T-helper 1 cell treated with Interleukin-12 subunit alpha and Interleukin-12 subunit beta and Interleukin-4 antibody, amounts not matched to agents 30 ng/mL and 1 ng/mL, for 36 hours (primary cell): ENCODE measurements around the gene PARD6B. TPM values are rescaled to one million over a fixed set of nuclear protein-coding genes. Genes with fewer than 3 reads are reported as not detected.
"Not testable (repeated sequence)": the region's sequence is repeated elsewhere in the genome, so short reads cannot be mapped to it uniquely, and the experiment has no call there.

ENCODE experiments used
- intact Hi-C: fragments of 100-400 bp; cut with micrococcal nuclease; formaldehyde crosslinking; loops from one replicate; pipeline ENCODE4 v1.15.1; 2024
- total RNA-seq: library from RNA; stranded (reverse); gene quantifications from 2 replicates; pipeline ENCODE4 v1.2.3, GENCODE V29; 2022

The PARD6B gene
- total RNA-seq, 1 donor from 2014 or later, result 4.5 TPM

DNA sequence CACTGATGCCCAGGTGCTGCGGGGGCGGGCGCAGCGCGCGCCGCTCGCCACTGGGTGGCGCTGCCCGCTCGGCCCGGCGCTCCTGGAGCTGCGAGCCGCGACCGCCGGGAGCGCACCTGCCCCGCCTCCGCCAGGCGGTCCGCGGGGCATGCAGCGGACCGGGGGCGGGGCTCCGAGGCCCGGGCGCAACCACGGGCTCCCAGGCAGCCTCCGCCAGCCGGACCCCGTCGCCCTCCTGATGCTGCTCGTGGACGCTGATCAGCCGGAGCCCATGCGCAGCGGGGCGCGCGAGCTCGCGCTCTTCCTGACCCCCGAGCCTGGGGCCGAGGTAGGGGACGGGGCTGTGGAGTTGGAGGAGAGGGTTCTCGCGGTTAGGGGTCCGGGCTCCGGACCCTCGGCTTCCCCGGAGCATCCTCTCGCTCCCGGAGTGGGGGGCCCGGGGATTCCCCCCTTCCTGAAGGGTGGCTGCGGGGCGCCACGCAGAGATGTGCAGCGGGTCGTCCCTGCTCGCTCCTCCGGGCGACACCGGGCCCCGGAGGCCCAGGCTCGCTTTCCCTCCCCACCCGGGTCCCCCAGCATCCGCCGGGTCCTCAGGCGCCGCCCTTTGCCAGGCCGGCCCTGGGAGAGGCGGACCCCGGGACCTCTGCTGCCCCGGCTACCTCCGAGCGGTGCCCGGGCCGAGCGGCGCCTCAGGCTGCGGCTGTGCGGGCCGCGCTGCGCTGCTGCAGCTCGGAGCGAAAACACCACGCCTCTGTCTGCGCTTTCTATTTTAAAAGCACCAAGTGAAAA lies 63.7 kb downstream of the PARD6B start, which contains the start of gene BCAS4:
TSS of gene BCAS4 (plus strand) at position 216 of the 789 bp plus-strand sequence. CDS start at position 239, 23 bp downstream.
- intact Hi-C loops, result loop anchor here (1.0 to 10.0 kb wide), 9 partner anchors 23 to 747 kb away; partner anchors contain the start of genes CEBPB, DPM1, MOCS3 and NFATC2

DNA sequence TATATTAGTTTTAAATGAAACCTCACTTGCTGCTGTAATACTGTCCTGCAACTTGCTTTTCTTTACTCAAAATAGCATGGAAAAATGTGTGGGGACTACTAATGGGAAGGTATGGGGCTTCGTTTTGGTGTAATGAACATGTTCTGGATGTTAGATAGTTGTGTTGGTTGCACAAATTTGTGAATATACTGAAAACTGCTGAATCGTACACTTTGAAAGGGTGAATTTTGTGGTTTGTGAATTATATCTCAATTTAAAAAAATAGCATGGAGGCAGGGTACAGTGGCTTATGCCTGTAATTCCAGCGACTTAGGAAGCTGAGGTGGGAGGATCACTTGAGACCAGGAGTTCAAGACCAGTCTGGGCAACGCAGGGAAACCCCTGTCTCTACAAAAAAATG lies 65.8 kb downstream of the PARD6B start:
- intact Hi-C loops, result loop anchor here (10.0 kb wide), 1 partner anchor 608 kb away; no protein-coding TSS in a partner anchor

DNA sequence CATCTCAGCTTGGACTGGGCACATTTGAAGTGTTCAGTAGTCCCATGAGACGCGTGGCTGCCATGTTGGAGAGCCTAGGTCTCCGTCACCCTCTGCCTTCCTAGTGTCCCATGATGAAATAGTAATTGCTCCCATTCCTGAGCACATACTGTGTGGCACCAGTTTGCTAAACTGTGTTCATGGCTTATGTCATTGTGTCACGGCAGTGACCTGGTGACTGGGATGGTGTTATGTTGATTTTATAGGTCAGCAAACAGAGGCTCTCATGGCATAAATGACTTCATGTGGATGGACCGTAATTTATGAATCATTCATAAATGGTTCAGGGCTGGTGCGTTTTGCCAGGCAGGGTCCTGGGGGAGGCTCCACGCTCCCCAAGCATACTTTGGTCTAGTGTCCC lies 67.3 kb downstream of the PARD6B start:
- intact Hi-C loops, result loop anchor here (10.0 kb wide), 1 partner anchor 606 kb away; no protein-coding TSS in a partner anchor

DNA sequence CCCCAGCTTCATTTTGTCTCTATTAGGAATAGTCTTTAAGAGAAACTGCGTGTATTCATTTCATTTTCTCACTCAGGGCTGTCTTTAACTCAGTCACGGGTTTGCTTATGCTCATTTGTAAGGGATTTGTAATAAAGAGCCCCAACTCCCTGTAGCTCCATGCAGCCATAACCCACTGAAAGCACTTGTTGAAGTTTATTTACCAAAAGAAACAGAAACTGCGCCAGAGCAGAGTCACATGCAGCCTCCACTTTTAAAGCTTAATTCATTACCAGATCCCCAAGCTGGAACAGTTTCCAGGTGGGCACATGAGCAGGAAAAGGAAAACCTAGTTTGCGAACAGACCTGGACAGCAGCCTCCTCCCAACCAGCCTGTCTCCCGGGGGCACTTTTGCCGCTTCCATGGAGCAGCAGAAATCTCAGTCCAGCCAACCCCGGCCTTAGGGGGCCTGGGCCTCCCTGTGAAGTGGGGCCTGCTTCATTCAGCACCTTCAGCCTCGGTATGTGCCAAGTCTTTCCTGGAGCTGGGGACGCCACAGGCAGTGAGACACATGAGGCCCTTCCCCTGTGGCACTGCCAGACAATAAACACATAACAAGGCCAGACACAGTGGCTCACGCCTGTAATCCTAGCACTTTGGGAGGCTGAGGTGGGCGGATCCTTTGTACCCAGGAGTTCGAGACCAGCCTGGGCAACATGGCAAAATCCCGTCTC lies 68.0 kb downstream of the PARD6B start:
- intact Hi-C loops, result loop anchor here (10.0 kb wide), 1 partner anchor 605 kb away; no protein-coding TSS in a partner anchor

DNA sequence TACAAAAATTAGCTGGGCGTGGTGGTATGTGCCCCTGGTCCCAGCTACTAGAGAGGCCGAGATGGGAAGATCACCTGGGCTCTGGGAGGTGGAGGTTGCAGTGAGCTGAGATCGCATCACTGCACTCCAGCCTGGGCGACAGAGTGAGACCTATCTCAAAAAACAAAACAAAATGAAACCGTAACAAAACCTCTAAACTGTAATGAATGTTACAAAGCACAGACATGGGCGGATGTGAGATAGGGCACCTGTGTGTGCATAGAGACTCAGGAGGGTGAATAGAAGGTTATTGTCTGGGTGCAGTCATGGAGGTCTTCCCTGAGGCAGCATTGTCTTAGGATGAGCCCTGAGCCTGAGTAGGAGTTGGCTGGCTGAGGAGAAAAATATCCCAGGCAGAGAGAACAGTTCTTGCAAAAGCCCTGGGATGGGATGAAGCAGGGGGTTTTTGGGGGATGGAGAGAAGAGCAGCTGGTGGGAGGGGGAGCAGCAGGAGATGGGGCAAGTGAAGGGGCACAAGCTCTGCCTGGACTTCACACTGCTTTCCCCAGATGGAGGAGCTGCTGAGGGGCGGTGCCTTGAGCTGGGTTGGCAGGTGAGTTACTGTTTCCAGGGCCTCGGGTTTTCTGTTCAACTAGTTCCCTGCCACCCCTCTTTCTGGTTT lies 68.6 kb downstream of the PARD6B start:
- intact Hi-C loops, result loop anchor here (10.0 kb wide), 1 partner anchor 605 kb away; no protein-coding TSS in a partner anchor

DNA sequence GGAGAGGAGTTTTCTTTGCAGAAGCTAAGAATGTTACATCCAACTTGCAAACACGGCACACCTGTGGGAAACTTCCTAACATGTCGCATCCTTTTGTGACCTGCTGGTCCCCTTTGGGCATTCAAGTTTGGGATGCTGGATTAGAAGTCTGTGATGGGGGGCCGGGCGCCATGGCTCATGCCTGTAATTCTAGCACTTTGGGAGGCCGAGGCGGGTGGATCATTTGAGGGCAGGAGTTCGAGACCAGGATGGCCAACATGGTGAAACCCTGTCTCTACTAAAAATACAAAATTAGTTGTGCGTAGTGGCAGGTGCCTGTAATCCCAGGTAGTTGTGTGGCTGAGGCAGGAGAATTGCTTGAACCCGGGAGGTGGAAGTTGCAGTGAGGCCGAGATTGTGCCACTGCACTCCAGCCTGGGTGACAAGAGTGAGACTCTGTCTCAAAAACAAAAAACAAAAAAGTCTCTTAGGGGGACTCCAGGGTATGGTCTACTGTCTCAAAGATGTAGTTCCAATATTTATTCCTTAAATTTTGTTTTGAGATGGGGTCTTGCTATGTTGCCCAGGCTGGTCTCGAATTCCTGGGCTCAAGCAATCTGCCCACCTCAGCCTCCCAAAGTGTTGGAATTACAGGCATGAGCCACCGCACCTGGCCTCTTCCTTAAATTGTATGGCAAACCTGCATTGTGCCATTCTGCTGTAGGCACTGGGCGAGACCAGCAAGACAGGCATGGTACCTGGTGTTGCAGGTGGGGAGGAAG lies 69.8 kb downstream of the PARD6B start:
- intact Hi-C loops, result not testable (repeated sequence)

DNA sequence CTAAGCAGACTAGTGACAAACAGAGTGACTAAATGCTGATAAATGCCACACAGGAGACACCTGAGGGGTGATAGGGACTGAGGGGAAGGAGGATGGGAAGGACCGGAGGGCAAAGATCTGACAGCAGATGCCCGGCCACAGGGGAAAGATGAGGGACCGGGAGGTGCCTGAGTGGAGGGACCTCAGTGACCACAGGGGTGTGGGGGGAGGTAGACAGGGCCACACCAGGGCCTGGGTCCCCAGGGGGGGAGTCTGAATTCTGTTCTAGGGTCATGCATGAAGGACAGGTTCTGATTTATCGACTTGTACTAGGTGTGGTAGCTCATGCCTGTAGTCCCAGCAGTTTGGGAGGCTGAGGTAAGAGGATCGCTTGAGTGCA lies 70.4 kb downstream of the PARD6B start:
- intact Hi-C loops, result no loop called here

DNA sequence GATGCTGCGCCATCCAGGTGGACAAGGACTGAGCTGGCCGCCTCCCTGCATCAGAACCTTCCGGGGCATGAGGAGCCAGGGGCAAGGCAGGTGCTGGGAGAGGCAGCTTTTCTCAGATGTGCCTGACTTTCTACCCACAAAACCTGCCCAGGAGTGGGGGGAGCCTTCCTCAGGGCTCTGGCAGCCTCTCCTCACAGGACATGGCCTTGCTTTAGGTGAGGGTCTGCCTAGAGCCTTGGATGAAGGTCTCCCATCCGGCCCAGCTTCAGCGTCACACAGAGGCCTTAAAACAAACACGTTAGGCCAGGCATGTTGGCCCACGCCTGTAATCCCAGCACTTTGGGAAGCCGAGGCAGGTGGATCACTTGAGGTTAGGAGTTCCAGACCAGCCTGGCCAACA lies 70.9 kb downstream of the PARD6B start:
- intact Hi-C loops, result no loop called here

DNA sequence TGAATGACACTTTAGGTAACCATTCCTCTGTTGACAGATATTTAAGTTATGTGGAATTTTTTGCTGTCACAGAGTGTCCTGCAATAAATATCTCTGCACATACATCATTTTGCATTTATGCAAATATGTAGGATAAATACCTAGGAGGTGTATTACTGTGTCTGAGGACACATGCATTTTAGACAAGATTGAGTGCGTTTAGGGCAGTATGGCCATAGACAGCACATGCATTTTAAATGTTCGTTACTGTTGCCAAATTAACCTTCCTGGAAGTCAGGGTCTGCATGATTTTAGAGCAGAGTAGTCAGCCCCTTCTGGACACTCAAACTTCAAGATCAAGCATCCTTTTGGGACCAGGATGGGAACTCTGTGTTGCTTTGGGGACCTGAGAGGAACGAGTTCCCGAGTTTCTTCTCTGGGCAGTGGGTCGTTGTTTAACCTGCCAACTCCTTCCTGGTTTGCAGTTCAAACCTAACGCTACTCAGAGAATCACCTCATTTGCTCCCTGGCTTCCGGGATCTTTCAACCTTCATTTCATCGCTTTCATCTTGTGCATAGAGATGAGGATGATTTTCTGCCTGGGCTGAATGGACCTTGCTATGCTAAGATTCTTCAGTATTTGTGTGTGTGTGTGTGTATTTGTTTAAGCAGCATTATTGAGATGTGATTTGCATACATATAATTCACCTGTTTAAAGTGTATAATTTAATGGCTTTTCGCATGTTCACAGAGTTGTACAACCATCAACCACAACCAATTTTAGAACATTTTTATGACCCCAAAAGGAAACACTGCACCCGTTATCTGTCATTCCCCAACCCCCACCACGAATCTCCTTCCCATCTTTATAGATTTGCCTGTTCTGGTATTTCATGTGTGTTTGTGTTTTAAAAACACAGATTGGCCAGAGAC lies 73.3 kb downstream of the PARD6B start:
- intact Hi-C loops, result loop anchor here (1.0 kb wide), 1 partner anchor 14 kb away; no protein-coding TSS in a partner anchor

DNA sequence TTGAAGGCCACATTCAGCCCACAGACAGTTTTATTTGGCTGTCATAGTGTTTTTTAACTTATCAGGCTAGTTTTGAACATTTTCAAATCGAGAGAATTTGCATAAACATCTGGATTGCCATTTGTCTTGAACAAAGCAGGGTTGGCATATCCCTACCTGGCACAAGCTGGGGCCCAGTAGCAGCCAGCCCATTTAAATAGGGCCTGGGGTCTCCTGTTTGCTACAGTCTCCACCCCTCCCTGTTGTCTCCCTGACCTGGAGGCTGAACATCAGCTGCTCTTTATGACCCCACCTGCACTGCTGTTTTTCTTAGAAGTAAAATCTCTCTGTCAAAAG lies 73.9 kb downstream of the PARD6B start:
- intact Hi-C loops, result no loop called here

DNA sequence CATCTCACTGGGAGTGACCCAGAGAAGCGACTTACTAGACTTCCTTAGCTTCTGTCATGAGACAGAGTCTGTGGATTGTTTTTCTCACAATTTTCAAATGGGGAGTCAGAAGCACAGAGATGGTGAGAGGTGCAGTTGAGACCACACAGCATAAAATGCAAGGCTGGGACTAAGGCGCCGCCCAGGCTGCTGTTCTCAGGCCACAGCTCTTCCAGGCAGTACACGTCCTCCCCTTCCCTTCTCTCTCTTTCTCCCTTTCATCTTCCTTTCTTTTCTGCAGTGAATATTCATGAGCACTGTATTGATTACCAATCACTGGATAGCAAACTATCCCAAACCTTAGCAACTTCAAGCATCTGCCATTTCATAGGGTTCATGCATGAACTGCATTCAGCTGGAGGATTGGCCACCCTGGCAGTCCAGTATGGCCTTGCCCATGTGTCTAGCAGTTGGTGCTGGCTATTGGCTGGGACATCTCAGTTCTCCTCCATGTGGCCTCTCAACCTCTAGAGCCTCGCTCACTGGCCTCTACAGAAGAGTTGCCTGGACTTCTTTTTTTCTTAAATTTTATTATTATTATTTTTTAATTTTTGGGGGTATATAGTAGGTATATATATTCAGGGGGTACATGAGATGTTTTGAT lies 74.9 kb downstream of the PARD6B start:
- intact Hi-C loops, result no loop called here

Other genes with a start within 250 kb of the PARD6B start
- 65.1 and 65.9 TPM in 2 replicates for gene PTPN1, start 221.2 kb upstream of the PARD6B start, total RNA-seq
- not detected in 2 replicates for gene RIPOR3, start 40.0 kb upstream of the PARD6B start, total RNA-seq
- 7.2 and 7.6 TPM in 2 replicates for gene BCAS4, start 63.5 kb downstream of the PARD6B start, total RNA-seq
- 75.3 and 79.3 TPM in 2 replicates for gene ADNP, start 199.9 kb downstream of the PARD6B start, total RNA-seq
- 45.5 and 47.1 TPM in 2 replicates for gene DPM1, start 227.0 kb downstream of the PARD6B start, total RNA-seq
- gene MOCS3, start 227.2 kb downstream of the PARD6B start, total RNA-seq, result 4.8 and 5.1 TPM in 2 replicates